Activated effector memory CD4-positive, alpha-beta T cell treated with anti-CD3 and anti-CD28 coated beads, Interleukin-2, amount 50 U/mL, for 16 hours (primary cell): ENCODE measurements around the gene RAP2B.
"Not testable (repeated sequence)": the region's sequence is repeated elsewhere in the genome, so short reads cannot be mapped to it uniquely, and the experiment has no call there.

Experiments used
- DNase-seq: peaks from one replicate; pipeline ENCODE4 v3.0.0-alpha.2; 2020

Gene RAP2B

DNA sequence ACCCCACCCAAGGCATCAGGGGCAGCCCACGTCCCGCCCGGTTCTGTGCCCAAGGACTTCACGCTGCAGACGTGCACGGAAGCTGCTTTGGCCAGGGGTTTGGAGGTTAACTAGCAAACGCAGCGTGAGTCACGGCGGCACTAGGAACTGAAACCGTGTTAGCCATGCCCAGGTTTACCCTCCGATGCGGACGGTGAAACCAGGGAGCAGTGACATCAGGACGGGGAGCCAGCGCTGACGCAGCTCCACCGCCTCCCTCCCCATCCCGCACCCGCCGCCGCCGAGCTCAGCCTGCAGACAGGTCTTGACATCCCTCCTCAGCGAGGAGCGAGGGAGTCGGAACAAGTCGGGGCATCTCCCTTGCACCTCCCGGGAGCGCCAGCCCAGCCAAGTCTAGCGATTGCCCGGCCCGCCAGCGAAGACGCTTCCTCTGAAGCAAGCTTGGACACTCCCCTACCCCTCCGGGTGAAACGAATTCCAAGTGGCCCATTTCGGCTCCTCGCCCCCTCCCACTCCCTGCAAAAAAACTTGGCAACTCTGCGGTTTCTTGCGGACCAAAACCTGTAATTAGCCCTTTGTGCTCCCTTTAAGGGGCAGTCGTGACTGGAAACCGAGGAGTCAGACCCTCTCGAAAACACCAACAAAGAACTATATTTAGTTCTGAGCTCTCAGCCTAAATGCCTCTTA lies 1.4 kb upstream of the RAP2B start:
- DNase-seq = peak; percentile 90

DNA sequence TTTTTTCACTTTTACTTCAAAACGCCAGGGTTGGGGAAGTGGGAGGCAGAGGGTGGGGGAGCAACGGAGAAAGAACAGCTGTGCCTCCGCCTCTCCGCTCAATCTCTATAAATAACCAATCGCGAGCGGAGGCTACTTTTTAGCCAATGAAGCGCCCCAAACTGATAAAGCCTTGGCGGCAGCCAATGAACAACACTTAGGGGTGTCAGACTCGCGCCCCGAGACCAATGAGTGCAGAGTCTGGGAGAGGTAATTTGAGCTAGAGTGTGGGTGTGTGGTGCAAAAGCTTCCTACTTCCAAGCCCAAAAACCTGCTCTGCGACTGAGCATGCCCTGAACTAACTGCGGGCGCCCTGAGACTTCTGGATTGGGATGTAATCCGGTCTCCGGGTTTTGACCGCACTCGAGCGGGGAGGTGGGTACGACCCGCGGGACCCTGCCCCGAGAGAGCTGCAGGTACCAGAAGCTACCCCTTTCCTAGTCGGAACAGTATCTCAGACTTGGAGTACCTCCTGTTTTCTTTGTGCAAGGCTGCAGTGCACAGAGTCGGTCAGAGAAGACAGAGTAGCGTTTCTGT lies 800 bp upstream of the RAP2B start:
- peak; percentile 96 for DNase-seq

DNA sequence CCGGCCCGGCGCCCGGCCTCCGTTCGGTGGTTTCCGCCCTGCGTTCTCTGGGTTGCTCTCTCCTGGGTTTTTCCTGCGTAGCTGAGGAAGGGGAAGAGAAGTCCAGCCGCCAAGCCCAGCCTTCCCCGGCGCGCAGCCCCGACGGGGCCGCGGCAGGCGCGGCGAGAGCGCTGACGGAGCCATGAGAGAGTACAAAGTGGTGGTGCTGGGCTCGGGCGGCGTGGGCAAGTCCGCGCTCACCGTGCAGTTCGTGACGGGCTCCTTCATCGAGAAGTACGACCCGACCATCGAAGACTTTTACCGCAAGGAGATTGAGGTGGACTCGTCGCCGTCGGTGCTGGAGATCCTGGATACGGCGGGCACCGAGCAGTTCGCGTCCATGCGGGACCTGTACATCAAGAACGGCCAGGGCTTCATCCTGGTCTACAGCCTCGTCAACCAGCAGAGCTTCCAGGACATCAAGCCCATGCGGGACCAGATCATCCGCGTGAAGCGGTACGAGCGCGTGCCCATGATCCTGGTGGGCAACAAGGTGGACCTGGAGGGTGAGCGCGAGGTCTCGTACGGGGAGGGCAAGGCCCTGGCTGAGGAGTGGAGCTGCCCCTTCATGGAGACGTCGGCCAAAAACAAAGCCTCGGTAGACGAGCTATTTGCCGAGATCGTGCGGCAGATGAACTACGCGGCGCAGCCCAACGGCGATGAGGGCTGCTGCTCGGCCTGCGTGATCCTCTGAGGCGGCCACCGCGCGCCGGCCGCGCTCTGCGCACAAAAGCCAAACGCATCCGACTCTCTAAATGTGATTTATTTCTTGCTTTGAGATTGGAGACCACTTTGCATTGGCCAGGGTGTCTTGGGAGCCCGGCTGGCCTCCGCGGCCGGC lies 727 bp downstream of the RAP2B start:
- DNase-seq = peak; percentile 81

DNA sequence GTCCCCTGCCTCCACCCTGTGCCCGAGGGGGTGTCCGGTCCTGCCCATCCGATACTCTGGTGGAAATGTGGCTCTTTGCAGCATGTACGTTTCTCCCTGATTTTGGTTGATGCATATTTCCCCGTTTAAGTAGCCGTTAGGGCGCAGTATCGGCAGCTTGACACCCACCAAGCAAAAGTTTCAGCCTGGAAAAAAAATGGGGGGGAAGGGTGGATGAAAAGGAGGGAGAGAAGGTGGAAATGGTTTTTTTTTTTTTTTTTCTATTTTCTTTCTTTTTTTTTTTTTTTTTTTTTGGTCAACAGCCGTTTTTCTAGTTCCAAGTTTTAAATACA lies 1.3 kb downstream of the RAP2B start:
- DNase-seq = no peak

DNA sequence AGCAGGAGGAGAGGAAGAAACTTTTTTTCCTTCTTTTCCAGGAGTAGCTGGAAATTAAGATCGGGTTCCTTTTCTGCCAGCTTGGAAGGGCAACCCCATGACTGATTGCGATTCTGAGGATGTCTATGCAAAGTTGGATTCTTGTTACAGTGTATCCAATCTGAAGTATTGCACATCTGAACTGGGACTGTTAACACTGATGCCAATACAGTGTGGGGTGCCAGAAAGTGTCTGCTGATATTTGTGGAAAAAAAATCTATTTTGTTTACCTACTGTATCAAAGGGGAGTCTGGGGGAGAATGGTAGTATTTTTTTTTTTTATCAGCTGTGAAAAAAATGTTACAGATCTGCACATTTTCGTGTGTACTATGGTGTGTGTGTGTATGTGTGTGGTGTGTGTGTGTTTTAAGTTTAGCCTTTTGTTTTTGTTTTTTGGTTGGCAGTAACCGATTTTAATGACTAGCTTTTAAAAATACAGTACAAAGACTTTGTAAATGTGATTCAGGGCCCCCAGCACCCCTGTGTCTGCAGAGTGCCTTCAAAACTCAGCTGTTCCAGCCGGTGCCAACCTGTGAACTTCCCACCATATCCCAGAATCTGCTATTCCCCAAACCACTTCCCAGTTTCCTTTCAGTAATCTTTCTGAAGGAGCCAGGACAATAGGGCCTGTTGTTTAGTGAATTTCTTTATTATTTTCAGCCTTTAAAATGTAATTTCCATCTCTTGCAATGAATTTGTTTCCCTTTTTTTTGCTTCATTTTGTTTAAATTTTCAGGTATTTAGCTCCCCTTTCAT lies 1.9 kb downstream of the RAP2B start:
- DNase-seq = no peak

DNA sequence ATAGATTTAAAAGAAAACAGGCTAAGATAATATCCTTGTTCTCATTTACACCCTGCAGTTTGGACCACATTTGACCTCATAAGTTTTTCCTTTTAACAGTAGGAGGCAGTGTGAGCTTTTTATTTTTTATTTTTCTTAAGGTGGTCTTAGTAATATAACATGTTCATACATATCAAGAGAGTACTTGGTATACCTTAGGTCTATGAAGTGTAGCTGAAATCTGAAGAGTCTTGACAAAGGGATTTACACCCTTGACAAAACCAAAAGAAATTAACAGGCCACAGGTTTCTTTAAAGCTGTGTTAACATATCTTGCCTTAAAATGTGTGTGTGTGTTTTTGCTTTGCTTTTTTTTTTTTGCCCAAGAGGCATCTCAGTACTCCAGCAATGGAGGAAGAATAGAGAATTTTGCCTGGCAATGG lies 3.2 kb downstream of the RAP2B start:
- no peak for DNase-seq

DNA sequence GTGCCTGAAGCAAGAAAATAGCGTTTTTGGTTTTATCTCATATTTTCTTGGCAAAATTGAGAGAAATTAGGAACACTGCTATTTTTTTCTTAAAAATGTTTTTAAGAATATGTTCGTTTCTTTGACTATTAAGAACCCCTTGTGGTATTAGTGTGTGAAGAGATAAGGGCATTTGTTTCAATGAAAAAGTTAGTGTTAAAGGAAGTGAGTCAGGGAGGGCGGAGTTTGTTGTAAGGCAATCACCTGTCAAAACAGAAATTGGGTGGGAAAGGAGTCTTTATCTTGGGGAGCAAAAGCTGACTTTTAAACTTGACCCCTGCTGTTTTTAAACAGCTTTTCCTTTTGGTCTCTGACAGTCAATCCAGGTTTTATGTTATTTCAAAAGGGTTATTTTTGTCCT lies 4.2 kb downstream of the RAP2B start:
- DNase-seq = peak; percentile 66

DNA sequence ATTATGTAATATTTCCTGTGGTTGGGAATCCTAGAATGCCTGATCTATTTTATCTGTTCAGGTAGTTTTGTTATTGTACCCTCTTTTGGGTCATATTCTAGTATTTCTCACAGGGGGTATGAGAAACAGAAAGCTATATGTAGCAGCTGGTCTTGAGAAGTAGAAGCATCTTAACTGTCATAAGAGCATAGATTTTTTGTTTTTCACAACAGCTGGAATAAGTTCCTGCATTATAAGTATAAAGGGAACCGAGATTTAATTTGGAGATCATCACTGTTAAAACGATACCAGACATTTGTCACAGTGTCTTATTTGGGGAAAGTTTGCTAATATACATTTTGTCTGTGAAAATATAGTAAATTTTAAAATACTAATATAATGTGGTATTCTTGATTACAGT lies 4.8 kb downstream of the RAP2B start:
- DNase-seq = no peak

DNA sequence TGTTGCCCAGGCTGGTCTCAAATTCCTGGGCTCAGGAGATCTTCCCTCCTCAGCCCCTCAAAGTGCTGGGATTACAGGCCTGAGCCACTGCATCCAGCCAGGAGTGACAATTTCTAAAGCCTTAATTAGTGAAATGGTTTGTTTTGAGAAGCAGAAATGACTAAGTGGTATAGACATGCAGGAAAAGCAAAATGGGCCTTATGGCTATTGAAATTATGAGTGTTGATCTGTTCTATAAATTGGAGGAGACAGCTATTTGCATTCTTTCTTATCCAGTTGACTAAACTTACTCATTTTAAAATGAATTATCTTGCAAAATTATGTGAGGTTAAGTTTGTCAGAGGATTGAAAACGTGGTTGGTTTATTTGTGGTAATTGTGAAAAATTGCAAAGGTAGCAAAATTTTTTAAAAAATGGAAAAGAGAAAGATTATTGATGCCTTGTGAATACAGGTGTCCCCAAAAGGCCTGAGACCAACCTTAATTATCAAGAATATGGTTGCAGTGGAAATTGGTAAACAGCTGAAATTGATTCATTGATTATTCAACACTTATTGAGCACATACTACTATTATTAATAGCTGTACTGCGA lies 7.9 kb downstream of the RAP2B start:
- no peak for DNase-seq

DNA sequence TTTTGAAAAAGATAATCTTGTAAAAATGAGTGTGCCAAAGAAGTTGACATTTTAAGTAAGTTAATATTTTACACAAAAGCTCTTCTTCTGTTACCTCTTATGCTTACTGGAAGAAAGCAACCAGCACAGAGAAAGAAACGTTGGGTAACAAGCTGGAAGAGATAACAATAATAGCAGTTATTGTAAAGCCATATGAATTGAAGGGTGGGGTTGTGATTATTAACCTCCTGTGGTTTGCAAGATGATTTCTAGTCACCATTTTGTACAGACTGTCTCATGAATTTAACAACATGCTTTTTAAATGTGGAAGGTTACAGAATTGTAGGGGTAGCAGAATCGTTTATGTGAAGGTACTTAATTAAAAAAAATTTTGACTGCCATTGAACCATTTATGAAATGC lies 9.2 kb downstream of the RAP2B start:
- no peak for DNase-seq

DNA sequence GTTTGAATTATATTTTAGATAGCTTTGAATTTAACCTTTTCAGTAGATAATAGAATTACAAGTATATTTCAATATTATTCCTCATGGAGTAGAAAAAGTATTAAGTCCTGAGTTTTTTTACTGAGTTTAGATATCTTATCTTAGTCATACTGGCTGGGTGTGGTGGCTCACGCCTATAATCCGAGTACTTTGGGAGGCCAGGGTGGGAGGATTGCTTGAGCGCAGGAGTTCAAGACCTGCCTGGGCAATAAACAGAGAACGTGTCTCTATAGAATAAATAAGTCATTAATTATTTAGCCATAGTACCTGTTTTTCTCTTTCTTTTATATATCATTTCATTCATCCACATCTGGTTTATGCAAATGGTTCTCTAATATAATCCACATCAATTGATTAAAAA lies 9.9 kb downstream of the RAP2B start:
- no peak for DNase-seq

DNA sequence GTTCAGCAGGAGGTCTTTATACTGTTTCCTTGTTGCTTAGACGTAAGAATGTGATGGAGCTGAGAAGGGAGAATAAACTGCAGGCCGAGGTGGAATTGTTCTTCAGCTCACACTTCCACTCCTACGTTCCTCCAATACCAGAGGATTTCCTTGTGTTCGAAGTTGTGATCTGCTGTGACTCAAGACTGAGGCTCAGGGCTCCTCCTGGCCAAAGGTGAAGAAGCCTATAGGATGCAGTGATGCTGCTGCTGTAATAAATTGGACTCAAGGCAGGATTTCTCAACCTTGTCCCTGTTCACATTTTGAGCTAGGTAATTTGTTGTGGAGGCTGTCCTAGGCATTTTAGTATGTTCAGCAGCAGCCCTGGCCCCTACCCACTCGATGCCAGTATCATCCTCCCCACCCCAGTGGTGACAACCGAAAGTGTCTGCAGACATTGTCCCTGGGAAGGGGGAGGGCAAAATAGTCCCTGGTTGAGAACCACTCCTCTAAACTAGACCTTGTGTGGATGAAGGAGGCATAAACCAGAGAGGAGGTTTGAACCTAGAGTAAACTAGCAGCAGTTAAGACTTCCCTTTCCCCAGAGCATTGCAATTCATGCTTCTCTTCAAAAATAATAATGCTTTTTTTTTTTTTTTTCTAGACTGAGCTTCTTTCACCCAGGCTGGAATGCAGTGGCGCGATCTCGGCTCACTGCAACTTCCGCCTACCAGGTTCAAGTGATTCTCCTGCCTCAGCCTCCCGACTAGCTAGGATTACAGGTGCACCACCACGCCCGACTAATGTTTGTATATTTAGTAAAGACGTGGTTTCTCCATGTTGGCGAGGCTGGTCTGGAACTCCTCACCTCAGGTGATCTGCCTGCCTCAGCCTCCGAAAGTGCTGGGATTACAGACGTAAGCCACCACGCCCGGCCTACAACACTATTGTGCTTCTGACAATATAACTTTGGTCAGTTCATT lies 11.1 kb downstream of the RAP2B start:
- no peak for DNase-seq

DNA sequence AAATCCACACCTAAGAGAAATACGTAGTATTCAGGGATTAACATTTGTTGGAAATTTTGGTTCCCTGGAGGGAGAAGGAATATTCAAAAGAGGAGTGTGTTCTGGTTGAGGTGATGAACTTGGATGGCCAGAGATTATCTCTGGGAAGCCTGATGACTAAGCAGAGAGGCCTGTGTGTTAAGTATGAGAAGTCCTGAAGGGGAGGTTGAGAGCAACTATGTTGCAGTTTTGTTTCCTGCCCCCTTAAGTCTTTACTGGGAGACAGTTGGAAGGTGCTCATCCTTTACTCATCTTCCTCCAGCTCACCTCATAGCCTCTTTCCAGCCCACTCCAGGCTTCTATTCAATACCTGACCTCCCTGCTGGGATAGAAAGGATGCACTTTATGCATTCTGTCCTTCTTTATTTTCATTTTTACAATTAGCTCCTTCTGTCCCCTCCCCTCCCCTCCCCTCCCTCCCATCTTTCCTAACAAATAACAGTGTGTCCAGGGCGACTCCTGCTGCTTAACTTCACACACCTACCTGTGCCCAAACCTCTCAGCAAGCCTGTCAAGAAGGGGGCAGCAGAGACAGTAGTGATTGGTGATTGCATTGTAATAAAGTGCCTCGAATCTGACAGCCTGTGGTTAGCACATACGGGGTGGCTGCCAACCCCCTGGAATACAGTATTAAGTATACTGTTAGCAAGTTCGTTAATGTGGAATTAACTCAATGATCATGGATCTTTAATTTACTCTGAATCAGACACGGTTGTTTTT lies 11.9 kb downstream of the RAP2B start:
- DNase-seq = no peak

DNA sequence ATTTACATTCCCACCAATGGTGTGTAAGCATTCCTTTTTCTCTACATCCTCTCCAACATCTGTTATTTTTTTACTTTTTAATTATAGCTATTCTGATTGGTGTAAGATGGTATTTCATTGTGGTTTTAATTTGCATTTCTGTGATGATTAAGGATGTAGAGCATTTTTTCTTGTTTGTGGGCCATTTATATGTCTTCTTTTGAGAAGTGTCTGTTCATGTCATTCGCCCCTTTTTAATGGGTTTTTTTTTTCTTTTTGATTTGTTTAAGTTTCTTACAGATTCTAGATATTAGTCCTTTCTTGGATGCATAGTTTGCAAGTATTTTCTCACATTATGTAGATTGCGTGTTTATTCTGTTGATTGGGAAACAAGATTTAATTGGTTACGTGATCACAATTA lies 14.2 kb downstream of the RAP2B start:
- DNase-seq = no peak

DNA sequence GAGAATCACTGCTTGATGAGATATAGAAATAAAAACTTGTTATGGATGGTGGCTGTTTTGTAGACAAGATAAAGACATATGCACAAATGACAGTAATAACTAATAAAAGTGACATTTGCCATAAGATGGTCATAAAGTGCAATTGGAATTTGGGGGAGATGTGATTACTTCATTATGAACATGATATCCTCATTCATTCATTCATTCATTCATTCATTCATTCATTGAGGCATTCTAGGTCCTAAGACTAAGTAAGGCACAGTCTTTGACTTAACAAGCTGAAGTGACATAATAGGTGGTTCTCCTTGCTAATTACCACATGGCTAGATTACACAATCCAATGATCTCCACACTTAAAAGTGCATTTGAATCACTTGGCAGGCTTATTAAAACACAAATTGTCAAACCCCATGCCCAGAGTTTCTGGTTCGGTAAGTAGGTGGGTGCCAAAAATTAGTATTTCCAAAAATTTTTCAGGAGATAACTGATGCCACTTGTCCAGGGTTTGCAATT lies 18.9 kb downstream of the RAP2B start:
- DNase-seq = no peak

DNA sequence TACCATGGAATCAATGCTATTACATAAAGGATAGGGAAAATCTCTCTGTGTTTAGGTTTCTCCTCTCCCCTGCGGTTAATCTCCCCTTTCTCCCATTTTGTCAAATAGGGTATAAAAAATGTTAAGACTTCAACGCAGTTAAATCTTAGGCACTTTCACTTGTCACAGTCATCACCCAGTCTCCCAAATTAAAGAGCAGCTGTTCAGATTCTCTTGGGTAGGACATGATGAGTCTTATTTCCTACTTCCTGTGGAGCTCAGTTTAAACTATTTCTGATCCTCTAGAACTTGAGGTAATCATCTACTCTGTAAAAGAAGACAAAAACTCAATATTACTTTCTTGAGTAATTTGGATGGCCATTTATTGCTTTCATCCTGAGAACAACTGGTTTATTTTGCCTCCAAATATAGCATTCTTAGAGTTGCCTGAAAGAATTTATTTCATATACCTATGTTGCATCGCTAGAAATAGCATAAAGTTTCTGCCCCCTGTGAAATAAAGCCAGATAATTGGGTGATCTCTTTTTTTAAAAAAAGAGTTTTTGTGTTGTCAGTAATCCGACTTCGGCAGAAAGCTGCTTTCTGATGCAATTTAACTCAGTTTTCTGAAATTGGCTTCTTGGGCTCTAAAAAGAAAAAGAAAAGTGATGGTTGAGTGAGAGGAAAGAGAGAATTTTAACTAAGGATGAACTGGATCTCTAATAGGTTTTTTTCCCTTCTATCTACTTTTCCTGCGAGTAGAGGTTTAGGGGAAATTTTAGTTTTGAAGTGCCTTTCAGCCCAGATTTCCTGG lies 20.7 kb downstream of the RAP2B start:
- no peak for DNase-seq

DNA sequence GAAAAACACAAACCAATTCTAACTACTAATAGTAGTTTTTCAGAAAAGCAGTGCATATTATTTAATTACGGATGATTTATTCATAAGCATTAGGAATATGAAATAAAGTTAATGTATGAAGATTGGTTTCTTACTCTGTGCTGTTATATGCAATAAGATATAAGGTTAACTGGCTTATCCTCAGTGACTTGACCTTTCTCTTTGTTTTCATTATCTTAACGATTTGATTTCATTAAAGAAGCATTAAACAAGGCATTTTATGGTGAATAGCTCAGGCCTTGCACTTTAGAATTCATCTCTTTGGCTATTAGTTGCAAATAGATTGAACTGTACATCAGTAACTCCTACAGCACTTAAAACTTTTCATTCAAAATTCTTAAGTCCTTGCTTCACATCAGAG lies 28.9 kb downstream of the RAP2B start:
- DNase-seq = no peak

DNA sequence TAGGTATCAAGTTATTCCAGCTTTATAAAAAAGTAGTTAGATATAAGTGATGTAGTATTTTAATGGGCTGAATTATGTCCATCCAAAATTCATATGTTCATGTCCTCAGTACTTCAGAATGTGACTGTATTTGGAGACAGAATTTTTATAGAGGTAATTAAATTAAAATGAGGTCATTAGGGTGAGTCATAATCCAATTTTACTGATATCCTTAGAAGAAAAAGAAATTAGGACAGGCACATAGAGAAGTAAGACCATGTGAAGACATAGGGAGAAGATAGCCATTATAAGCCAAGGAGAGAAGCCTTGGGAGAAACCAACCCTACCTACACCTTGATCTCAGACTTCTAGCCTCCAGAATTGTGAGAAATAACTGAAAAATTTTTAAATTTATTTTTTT lies 30.3 kb downstream of the RAP2B start:
- no peak for DNase-seq

DNA sequence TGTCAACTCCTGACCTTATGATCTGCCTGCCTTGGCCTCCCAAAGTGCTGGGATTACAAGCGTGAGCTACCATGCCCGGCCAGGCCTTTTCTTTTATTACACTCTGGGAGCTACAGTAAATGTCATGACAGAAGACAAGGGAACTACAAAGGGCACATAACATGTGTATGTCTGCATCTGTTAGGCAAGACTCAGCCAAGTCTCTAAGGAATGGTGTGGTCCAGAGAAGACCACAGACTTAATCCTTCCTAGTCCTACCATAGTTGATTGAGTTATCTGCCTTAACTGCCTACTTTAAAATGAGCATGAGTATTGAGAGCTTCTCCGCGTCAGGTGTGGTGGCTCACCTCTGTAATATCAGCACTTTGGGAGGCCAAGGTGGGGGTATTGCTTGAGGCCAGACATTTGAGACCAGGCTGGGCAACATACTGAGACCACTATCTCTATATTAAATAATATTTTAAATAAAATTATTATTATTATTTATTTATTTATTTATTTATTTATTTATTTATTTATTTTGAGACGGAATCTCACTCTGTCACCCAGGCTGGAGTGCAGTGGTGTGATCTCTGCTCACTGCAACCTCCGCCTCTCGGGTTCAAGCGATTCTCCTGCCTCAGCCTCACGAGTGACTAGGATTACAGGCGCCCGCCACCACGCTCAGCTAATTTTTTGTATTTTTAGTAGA lies 31.9 kb downstream of the RAP2B start:
- DNase-seq = not testable (repeated sequence)
